Non-pigmented ciliary epithelial cell (primary cell): Measurements from ENCODE around the gene ATF6.
A peak's percentile ranks its signal among the peaks of the same experiment; 100 is the strongest.

Source experiments
- DNase-seq: peaks from one replicate; pipeline ENCODE4 v3.0.0-alpha.2; 2010; ENCODE audit warnings: low read depth

ATF6 gene

GRCh38 chr1:161834967-161835550 is 68.9 kb downstream of the ATF6 start:
- DNase-seq: no peak

GRCh38 chr1:161836018-161836417 is 69.9 kb downstream of the ATF6 start:
- DNase-seq: no peak

- DNase-seq: no peak
Observed at GRCh38 chr1:161838362-161838761, 72.2 kb downstream of the ATF6 start.

GRCh38 chr1:161838885-161839284 is 72.8 kb downstream of the ATF6 start:
- no peak for DNase-seq

GRCh38 chr1:161839591-161839990 is 73.5 kb downstream of the ATF6 start:
- DNase-seq: no peak

GRCh38 chr1:161840363-161840762 is 74.2 kb downstream of the ATF6 start:
- no peak for DNase-seq

GRCh38 chr1:161843156-161843555 is 77.0 kb downstream of the ATF6 start:
- DNase-seq: no peak

- no peak for DNase-seq
Observed at GRCh38 chr1:161844696-161845095, 78.6 kb downstream of the ATF6 start.

GRCh38 chr1:161848676-161849075 is 82.6 kb downstream of the ATF6 start:
- no peak for DNase-seq

- DNase-seq: no peak
Observed at GRCh38 chr1:161849518-161849917, 83.4 kb downstream of the ATF6 start.

- no peak for DNase-seq
Observed at GRCh38 chr1:161855260-161855659, 89.1 kb downstream of the ATF6 start.

GRCh38 chr1:161858271-161858670 is 92.2 kb downstream of the ATF6 start:
- no peak for DNase-seq

GRCh38 chr1:161863549-161863948 is 97.4 kb downstream of the ATF6 start:
- DNase-seq: no peak

GRCh38 chr1:161864577-161864976 is 98.5 kb downstream of the ATF6 start:
- DNase-seq: no peak

GRCh38 chr1:161866241-161866640 is 100.1 kb downstream of the ATF6 start:
- DNase-seq: no peak

GRCh38 chr1:161868832-161869231 is 102.7 kb downstream of the ATF6 start:
- no peak for DNase-seq

GRCh38 chr1:161869291-161869690 is 103.2 kb downstream of the ATF6 start:
- no peak for DNase-seq

- DNase-seq: no peak
Observed at GRCh38 chr1:161872506-161872905, 106.4 kb downstream of the ATF6 start.

GRCh38 chr1:161879261-161879660 is 113.1 kb downstream of the ATF6 start:
- no peak for DNase-seq

GRCh38 chr1:161884475-161884874 is 118.4 kb downstream of the ATF6 start:
- no peak for DNase-seq

- peak; percentile 90 for DNase-seq
Observed at GRCh38 chr1:161885003-161885402, 118.9 kb downstream of the ATF6 start.

- DNase-seq: no peak
Observed at GRCh38 chr1:161885759-161886158, 119.6 kb downstream of the ATF6 start.

- no peak for DNase-seq
Observed at GRCh38 chr1:161886589-161886988, 120.5 kb downstream of the ATF6 start.

GRCh38 chr1:161887730-161888287 is 121.7 kb downstream of the ATF6 start:
- no peak for DNase-seq
